ENCODE results near the gene ABHD15.

The ABHD15 gene

GRCh38 chr17:29566473-29567303 is at the start of gene ABHD15:
Gene ABHD15, minus strand, starts transcription at chr17:29567037. Its CDS starts 71 bp downstream, at chr17:29566966.
- DNase-seq (ENCODE audit: extremely low read depth in 1 of 2, low read depth in 1 of 2) = no peak

GRCh38 chr17:29615492-29616299 is 48.9 kb upstream of the ABHD15 start:
- DNase-seq (ENCODE audit: extremely low read depth in 1 of 2, low read depth in 1 of 2) = peak; percentile 71 to 73

- peak in 1 of 2 donors; percentile 67 for DNase-seq (ENCODE audit: extremely low read depth in 1 of 2, low read depth in 1 of 2)
Measured at GRCh38 chr17:29615048-29615385, 48.2 kb upstream of the ABHD15 start.

- no peak for DNase-seq (ENCODE audit: extremely low read depth in 1 of 2, low read depth in 1 of 2)
Measured at GRCh38 chr17:29614349-29615047, 47.7 kb upstream of the ABHD15 start.

- no peak for DNase-seq (ENCODE audit: extremely low read depth in 1 of 2, low read depth in 1 of 2)
Measured at GRCh38 chr17:29613856-29614255, 47.0 kb upstream of the ABHD15 start.

- DNase-seq (ENCODE audit: extremely low read depth in 1 of 2, low read depth in 1 of 2) = peak; percentile 89
Measured at GRCh38 chr17:29613352-29613837, 46.6 kb upstream of the ABHD15 start.

- DNase-seq (ENCODE audit: extremely low read depth in 1 of 2, low read depth in 1 of 2) = no peak
Measured at GRCh38 chr17:29612404-29613280, 45.8 kb upstream of the ABHD15 start.

- no peak for DNase-seq (ENCODE audit: extremely low read depth in 1 of 2, low read depth in 1 of 2)
Measured at GRCh38 chr17:29612094-29612403, 45.2 kb upstream of the ABHD15 start.

GRCh38 chr17:29611351-29612093 is 44.7 kb upstream of the ABHD15 start:
- DNase-seq (ENCODE audit: extremely low read depth in 1 of 2, low read depth in 1 of 2) = no peak

- DNase-seq (ENCODE audit: extremely low read depth in 1 of 2, low read depth in 1 of 2) = no peak
Measured at GRCh38 chr17:29610395-29610794, 43.6 kb upstream of the ABHD15 start.

GRCh38 chr17:29608986-29609385 is 42.1 kb upstream of the ABHD15 start:
- no peak for DNase-seq (ENCODE audit: extremely low read depth in 1 of 2, low read depth in 1 of 2)

- DNase-seq (ENCODE audit: extremely low read depth in 1 of 2, low read depth in 1 of 2) = no peak
Measured at GRCh38 chr17:29607557-29608195, 40.8 kb upstream of the ABHD15 start.

GRCh38 chr17:29603109-29603674 is 36.4 kb upstream of the ABHD15 start:
- DNase-seq (ENCODE audit: extremely low read depth in 1 of 2, low read depth in 1 of 2) = no peak

- no peak for DNase-seq (ENCODE audit: extremely low read depth in 1 of 2, low read depth in 1 of 2)
Measured at GRCh38 chr17:29597361-29598172, 30.7 kb upstream of the ABHD15 start.

GRCh38 chr17:29596811-29597210 is 30.0 kb upstream of the ABHD15 start:
- no peak for DNase-seq (ENCODE audit: extremely low read depth in 1 of 2, low read depth in 1 of 2)

- no peak for DNase-seq (ENCODE audit: extremely low read depth in 1 of 2, low read depth in 1 of 2)
Measured at GRCh38 chr17:29595943-29596774, 29.3 kb upstream of the ABHD15 start.
